Measurements from ENCODE around the gene MCFD2.

The MCFD2 gene

DNA sequence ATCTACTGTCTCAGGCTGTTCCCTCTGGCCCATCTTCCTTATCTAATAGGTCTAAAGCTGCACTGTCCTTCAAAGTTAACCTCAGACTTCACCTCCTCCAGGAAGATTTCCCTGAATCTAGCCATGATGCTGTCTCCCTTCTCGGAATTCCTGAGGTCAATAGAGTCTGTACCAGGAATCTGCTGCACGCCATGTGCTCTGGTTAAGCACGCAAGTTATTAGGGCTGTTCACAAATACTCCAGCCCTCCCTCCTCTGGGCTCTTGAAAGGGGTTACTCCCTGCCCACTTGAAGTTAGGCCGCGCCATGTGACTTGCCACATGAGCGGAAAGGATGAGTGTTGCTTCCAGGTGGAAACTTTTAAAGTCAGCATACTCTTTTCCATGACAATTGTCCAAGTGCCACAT, 43.6 kb downstream of the MCFD2 start:
- no peak for DNase-seq

DNA sequence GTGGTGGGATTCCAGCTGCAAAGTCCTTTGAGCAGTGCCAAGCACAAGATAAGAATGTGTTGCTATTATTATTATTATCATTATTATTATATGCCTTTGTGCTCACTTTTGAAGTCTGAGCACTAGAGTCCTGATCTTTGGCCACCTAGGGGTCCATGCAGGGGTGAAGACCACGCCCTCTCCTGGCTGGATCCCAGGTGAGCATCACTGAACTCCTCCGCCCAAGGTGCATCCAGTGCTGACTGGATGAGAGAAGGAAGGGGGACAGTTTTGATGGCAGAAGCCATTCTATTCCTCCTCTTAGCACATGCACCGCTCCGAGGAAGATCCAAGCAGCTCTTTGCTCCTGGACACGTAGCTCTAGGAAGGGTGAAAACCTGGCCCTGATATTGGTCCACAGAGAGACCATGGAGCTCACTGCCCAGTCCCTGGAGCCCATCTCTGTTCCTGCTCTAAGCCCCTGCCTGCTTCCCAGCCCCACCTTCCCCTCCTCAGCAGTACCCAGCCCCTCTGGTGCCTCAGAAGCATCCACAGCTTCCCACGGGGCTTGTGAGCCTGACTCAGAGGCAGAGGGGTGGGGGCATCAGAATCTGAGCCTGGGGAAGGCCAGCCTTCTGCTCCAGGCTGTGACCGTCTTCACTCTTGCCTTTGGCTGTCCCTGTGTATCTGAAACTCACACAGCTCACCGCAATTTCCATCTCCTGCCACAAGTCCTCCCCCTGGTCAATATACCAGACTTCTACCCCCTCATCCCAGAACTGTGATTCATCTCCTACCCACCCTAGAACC, 45.4 kb downstream of the MCFD2 start:
- DNase-seq = no peak

DNA sequence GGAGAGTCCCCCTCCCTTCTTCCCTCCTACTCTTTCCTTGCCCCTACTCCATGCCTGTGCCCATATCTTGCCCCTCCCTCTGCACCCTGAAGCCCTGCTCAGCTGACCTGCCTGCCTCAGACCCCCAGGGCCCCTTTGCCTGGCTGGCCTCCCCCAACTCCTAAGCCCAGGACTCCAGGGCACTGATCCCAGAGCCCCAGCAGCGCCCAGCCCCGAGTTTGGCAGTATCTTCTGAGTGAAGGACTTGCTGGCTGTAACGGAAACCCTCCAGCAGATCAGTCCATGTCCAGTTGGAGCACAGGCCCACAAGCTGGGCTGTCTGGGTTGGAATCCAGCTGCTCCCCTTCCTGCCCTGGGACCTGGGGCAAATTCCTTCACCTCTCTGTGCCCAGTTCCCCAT, 46.0 kb downstream of the MCFD2 start:
- no peak for DNase-seq

DNA sequence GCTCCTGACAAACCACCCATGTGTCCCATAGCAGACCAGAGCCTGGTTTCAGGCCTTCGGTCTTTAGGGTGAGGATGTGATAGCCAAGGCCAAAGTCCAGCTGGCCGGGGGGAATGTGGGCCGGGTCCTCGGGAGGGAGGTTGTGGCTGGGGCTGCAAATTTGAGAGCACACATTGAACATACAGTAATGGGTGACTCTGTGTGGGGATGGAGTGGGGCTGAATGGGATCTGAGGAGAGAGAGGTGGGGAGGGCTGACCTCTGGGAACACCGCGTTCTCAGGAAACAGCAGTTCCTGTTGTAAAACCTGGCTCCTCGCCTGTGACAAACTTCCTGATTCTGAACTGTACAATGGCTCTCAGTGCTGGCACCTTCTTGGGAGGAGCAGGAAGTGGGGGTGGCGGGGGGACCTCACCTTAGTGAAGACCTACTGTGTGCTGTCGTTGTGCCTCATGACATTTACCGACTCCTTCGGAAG, 48.8 kb downstream of the MCFD2 start:
- DNase-seq = no peak

DNA sequence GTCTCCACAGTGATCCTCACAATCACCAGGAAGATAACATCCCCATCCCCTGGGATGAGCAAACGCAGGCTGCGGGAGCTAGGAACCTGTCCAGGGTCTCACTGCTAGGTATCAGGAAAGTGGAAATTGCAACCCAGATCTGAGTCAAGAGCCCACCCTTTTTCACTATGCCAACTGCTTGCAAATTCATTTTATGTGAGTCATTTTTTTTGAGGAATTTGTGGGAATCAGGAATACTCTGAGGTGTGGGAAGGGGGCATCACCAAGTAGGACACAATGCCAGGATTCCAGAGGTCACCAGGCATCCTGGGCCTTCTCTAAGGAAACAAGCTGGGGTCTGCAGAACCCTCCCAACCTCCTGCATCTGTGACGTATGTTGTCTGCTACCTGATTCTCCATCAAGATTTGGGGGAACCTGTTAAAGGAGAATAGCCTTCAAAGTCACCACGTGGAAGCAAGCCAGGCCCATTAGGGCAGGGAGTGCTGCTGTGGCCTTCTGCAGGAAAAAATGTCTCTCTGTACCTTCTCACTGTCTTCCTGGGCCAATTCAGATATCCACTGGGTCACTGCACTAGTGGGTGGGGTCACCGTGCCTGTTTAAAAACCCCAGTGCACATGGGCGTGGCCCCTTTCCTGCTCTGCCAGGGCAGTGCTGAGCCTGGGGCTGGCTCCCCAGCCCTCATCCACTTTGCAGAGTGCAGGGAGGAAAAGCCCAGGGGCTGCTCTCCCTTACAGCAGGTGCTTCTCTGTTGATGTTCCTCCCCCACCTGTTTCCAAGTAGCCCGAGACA, 50.2 kb downstream of the MCFD2 start:
- peak; percentile 41 for DNase-seq

DNA sequence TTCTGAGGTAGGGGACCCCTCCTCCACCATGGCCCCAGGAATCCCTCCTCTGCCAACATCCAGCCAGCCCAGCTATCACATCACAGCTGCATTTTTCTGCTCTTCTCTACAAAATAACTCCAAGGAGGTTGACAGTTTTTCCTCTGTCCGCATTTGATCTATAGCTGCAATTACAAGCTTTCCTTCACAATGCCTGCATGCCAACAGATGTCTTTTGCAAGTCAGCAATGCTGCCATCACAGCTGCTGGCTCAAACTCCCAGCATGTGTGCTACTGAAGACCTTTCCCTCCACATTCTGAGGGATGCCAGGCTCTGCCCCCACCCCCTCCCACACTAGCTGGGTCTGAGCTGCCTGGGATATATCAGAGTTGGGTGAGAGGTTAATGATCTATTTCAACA, 51.7 kb downstream of the MCFD2 start:
- DNase-seq = no peak

DNA sequence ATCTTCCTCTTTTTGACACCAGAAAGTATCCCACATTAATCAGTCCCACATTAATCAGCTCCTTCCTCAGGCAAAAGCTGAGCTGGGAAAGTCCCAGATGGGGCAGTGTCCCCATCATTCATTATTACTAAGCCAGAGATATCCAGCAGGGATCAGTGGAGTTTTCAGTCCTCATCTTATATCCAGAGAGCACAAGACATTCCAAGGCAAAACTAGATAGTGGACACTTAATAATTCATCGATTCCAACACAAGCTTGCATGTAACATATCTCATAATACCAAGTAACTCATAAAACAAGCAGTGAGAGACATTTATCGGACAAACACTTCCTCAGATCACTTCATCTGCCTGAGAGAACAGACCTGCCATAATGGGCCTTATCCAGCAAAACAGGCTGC, 53.1 kb downstream of the MCFD2 start:
- no peak for DNase-seq

DNA sequence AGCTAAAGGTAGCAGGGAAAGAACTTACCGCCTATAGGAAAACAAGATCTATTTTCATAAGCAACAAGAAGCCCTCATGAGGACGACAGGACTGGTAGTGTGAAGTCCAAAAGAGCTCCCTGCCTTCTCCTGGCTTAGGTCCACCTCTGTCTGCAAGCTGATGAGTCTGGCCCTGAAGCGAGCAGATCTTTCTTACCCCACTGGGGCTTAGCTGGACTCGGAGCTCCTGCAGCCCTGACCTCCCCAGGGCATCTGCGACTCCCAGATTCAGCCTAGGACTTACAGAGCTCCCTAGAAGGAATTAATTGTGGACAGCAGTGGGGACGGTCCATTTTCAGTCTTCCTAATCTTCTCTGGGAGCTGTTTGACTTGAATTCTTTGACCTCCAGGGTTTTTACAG, 53.7 kb downstream of the MCFD2 start:
- no peak for DNase-seq

DNA sequence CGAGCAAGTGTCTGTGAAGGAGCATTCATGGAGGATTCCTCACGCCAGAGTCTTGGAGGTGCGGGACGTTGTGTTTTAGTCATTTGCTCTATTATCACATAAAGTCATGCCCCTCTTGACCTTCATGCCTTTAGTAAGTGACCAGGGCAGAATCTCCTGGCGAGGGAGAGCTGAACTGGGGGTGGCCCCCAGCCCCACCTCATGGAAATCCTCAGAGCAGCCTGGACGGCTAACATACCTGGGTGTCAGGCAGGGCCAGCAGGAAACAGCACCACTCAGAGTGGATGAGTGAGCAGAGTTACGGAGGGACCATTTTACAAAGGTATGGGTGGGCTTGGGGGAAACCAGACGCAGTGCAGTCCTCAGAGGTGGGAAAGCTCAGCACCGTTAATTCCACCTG, 56.1 kb downstream of the MCFD2 start:
- no peak for DNase-seq

DNA sequence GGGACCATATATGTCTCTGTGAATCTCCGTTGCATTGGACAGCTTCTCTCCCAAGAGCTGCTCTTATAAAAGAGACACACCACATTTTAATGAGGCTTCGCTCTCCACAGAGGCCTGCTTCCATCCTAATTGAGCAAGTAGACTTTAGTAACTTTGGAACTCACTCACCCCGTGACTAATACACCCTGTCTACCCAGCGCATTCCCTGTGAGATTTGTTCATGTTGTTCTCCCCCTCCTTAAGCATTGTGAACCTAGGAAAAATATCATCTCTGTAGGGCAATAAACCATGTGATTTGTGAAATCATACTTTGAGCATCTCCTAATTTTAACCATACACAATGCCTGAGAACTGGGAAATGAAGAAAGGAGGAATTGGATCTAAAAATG, 56.9 kb downstream of the MCFD2 start:
- peak; percentile 92 for DNase-seq

DNA sequence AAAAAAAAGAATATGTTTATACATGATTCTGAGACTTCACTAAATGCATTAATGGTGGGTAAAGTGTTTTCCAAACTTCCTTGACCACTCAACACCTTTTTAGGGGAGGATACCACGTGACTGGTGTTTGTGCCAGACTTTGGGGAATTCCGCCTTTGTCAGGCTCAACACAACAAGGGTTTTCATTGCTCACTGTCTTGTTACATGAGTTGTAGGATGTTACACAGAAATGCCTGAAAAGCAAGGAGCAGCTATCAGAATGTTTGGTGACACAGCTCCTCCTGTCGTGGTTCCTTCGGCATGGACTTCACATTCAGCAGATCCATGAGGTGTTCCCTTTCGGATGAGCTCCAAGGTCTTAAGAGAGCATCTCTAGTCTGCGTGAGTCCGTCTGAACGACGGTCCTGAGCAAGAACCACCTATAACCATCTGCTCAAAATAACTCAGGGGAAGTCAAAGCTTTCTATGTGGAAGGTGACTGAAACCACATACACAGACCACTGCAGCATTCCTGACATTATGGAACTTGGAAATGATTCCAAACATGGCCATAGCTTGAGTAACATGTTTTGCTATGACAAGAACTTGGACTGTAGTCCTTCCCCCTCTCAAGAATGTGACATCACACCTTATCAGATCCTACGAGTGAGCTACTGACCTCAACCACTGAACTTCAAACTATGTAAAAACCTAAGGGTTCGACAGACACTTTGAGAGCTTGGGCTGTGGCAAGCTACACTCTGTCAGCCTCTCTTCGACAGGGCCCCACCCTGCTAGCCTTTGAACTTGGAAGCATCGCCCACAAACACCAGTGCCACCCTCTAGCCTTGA, 57.5 kb downstream of the MCFD2 start:
- DNase-seq = peak; percentile 93

DNA sequence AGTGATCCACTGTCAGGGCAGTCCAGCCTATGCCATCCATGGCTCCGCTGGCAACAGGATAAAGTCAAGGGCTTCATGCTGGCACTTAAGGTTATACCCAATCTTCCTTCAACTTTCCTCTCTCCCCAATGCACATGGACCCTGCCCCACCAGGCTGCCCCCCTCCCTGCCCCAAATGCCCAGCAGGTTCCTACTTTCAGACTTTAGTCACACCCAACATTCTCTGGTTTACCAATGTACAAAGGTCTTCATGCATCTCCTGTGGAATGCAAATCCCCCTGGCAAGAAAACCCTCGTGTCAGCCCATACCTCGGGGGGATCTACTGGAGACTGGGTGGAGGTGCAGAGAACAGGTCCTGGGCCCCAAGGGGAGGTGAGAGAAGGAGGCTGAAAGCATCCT, 59.3 kb downstream of the MCFD2 start:
- no peak for DNase-seq

DNA sequence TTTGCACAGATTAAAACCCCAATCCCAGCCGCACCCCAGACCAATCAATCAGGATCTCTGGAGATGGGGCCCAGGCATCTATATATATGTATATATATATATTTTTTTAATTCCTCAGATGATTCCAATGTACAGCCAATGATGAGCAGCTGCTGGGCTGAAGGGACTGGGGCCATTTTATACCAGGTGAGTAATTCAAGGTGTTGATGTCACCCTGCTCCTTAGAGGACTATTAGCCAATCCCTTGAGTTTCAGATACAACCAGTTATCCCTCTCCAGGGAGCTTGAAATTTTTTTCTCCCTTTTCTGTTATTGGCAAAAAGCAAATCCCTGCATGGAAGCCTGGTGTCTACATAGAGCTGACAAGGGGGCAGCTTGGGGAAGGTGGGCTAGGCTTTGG, 59.8 kb downstream of the MCFD2 start:
- no peak for DNase-seq

DNA sequence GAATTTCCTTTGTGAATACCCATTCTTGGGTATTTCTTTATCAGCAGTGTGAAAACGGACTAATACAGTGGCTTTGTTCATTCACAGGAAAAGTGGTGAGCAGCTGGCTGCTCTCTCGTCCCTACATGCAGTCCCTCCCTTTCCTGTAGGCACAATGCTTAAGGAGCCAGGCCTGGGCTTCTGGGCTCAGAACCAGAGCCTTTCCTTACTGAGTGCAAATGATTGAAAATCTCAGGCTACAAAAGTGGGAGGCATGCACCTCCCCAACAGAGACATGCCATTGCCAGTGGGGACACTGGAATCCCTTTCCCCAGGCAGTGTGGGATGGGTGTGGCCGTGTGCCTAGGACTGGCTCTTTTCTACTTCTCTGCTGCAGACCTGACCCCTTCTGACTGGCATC, 61.3 kb downstream of the MCFD2 start:
- DNase-seq = no peak

DNA sequence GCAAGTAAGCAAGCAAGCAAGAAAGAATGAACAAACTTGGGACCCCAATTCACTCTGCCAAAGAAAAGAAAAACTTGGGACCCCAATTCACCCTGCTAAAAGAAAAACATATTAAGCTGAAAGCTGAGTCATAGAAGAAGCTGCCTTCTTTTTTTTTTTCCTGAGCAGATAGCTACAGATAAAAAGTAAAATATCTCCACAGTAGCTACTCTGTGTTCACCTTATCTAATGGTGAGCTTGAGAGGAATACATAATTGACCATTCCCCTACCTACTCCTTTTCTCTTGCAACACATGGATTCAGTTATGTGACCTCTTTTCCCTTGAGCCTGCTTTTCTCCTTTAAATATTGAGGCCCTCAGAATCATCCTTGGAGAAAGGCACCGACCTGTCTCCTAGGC, 63.0 kb downstream of the MCFD2 start:
- DNase-seq = no peak

DNA sequence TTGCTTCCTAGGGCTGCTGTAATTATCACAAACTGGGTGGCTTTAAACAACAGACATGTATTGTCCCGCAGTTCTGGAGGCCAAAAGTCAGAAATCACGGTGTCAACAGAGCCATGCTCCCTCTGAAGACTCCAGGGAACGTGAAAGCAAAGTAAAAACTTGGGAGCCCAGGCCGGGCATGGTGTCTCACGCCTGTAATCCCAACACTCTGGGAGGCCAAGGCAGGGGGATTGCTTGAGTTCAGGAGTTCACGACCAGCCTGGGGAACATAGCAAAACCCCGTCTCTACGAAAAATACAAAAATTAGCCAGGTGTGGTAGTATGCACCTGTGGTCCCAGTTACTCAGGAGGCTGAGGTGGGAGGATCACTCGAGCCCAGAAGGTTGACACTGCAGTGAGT, 63.5 kb downstream of the MCFD2 start:
- no peak for DNase-seq
